COLO668 (cell line): ENCODE measurements around the gene AGPAT4.
A peak's percentile ranks its signal among the peaks of the same experiment; 100 is the strongest.
"Not testable (repeated sequence)": the region's sequence is repeated elsewhere in the genome, so short reads cannot be mapped to it uniquely, and the experiment has no call there.

ENCODE experiments used
- DNase-seq: peaks from one replicate; lab custom pipeline; 2025; ENCODE audit not compliant: unreplicated experiment; lab: John Stamatoyannopoulos, UW

AGPAT4 gene

DNA sequence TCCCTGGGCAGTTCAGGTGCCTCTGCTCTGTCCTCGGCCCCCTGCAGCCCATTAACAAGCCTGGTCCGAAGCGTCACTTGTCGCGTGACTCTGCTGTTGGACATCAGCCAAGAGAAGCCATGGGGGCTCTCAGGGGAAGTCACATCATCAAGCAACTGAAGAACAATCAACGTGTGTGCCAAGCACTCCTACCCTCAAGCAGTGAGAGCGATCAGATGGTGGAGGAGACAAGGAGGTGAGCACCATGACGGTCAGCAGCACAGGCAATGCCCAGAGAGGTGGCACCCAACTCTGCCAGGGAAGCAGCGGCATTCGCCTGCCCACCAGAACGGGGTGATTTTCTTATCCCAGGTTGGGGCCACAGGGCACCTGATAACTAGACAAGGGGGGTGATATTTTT lies 132.7 kb downstream of the AGPAT4 start:
- peak; percentile 18 for DNase-seq

DNA sequence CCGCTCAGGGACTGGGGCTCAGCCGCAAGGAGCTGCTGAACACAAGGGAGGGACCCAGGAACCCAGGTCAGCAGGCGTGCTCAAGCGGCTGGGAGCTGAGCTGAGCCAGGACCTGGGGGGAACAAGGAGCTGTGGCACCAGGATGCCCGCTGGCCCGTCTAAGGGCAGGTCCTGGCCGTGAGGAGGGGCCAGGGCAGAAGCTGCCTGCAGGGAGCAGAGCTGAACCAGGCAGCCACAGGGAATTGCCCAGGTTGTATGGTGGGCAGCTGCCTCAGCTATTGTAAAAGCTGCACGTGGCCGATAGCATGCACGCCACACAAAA lies 133.3 kb downstream of the AGPAT4 start:
- no peak for DNase-seq

DNA sequence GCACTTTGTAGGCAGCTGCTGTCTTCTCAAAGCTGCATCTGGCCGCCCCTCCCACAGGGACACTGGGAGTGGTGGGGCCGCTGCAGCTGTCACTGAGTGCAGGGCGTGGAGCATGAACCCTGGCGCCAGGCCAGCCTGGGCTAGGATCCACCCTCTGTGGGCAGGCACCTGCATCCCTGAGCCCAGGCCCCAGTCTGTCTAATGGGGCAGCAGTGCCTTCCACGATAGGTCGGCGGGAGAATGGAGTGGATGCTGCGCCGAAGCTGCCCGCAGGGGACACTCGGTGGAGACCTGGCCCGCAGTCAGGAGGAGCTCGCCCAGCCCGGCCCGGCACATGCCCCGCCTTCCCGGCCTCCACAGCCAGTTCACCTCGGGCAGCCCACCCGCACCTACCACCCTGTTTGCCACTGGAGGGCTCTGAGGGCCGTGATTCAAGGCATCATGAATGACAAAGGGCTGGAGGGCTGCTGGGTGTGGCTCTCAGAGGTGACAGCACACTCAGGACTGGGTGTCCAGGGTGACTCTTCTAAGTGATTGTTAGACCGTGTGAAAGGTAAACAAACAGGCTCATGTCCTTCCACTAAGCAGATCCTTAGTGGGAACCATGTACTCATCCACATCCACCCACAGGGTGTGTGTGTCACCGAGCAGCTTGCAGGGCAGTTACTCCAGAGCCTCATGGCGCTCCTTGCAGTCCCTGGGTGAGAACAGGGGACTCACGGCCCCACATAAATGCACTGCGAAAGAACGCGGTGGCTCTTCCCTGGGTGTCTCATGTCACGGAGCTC lies 133.9 kb downstream of the AGPAT4 start:
- peak; percentile 66 for DNase-seq

DNA sequence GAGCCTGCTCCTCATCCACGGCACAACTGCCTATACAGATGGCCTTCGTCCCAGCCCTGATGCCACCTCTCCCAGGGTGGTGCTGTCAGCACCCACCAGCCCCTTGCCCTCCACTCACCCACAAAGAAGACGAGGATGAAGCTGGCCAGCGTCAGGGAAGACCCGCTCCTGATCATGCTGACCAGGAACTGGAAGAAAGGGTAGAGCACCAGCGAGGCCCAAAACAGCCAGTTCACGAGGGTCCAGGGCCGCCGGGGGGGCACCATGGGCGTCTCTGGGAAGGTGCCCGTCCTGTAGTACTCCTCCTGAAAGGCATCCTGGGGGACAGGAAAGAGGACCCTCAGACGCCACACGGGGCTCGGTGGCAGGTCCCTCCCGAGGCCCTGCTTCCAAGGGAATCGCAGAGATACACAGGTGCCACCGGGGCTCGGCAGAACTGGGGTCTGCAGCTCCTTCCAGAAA lies 134.5 kb downstream of the AGPAT4 start:
- DNase-seq: no peak

DNA sequence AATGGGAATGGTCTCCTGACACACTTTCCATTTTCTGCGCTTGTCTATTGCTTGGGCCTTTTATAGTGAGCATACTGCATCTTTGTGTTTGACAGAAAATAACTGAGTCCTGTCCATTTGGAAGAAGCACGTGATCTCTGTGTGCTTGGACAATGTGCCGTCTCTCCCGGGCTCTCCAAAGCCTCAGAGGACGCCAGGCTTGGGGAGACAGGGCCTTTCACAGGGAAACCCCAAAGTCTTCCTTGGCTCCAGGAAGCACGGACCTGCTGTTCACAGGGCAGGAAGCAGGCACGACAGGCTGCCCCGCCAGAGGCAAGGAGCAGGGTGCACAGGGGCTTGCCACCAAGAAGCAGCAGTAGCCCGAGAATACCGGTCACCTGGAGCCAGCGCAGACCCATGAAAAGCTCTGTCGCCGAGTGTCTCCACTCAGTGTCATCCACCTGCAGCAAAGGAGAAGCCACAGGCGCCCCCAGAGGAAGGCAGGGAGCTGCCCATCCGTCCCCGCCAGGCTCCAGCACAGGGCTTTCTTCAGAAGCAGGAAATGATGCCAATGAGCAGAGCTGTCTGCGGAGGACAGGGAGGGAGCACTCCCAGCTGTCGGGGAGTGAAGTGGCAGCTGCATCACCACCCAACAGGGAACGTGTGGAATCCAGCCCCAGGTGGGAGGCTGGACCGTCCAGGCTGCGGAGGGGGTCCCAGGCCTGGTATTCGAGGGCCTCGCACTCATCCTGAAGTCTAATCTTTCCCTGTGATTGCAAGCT lies 135.1 kb downstream of the AGPAT4 start:
- DNase-seq: no peak

DNA sequence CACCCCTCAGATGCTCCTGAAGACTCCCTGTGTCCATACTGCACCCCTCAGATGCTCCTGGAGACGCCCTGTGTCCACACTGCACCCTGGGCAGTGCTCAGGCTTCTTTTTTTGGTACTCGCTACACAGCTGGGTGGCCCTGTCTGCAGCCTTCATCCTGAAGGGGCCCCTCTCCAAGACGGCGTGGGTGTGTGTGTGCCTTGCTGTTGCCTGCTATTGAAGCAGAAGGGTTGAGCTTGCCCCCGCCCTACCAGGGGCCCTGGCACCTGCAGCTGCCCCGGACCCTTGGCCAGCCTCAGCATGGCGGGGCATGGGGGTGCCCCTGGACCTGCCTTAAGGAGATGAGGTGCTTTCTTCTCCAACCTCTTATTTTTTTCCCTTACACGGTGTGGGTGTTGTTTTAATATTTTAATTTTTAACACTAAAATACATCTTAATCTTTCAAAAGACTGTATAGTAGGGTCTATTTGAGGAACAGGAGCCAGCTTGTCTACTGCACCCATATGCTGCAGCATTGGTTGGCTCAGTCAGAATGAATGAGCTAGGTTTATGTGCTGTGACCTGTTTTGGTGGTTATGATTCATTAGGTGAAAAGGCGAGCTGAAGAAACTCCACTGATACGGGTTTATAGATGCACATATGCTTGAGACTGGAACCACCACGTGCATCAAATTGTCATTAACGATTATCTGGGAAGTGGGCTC lies 135.9 kb downstream of the AGPAT4 start:
- no peak for DNase-seq

DNA sequence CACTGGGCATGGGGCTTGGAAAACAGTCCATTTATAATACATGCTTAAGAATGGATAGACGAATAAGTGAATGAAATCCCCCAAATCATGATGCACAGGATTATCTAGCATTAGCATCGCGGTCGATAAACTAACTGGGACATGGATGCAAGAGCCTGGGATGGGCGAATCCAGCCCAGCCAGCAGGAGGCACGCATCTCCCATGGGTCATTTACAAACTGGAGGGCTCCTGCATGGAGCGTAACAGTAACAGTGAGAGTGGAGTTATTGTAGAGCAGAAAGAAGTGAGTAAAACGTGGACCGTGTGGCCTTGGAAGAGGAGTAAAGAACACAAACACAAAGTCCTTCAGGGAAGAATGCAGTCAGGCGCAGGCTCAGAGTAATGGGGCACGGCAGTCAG lies 136.5 kb downstream of the AGPAT4 start:
- DNase-seq: no peak

DNA sequence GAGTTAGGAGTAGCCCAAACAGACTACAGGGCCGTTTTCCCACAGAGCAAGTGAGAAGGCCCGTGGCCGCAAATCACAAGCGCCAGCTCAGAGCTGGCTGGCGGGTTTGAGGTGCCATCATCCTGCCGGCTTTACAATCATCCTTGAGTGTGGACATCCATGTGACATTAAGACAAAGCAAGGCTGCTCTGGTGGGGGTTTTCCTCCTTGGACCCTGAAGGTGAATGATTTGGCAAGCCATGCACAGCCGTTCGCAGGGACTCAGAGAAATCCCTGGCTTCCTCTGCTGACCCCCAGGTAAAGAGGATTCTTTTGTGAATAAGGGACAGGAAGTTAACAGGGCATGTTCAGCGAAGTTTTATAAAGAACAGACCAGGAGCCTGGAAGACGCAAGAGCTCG lies 137.2 kb downstream of the AGPAT4 start:
- DNase-seq: no peak

DNA sequence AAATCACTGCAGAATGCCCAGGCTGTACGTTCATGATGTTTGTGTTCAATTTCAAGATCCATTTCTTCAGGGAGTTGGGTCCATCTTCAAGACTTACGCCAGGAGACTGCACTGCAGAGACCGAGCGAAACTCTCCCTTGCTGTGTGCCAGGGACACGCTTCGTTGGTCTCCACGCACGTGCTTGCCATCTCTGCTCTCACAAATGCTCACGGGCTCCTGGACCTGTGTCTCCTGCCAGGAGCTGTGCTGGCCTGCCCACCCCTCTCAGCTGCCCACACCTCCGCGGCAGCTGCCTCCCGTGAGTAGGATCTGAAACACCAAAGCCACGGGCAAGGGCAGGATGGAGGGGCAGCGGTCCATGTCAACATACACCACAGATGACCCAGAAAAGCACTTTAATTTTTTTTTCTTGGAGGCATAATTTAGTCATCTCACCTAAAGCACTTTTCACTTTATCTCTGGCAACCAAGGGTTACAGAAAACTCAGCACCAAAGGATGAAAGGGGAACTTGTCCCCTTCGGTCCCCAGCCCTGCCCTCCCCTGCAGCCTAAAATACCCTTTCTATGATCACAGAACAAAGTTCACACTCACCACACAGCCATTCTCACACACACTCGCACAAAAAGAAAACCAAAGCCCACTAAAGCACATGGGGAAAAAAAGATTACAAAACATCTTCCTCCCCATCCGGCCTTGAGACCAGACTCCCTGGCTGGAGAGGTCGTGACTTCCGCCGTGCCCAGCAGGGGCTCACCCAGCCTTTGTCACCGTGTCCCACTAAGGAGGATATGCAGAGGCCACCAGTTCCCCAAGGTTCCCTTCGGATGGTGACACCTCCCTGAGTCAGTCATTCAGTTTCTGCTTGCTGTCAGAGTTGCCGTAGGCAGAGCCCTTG lies 137.9 kb downstream of the AGPAT4 start:
- no peak for DNase-seq

DNA sequence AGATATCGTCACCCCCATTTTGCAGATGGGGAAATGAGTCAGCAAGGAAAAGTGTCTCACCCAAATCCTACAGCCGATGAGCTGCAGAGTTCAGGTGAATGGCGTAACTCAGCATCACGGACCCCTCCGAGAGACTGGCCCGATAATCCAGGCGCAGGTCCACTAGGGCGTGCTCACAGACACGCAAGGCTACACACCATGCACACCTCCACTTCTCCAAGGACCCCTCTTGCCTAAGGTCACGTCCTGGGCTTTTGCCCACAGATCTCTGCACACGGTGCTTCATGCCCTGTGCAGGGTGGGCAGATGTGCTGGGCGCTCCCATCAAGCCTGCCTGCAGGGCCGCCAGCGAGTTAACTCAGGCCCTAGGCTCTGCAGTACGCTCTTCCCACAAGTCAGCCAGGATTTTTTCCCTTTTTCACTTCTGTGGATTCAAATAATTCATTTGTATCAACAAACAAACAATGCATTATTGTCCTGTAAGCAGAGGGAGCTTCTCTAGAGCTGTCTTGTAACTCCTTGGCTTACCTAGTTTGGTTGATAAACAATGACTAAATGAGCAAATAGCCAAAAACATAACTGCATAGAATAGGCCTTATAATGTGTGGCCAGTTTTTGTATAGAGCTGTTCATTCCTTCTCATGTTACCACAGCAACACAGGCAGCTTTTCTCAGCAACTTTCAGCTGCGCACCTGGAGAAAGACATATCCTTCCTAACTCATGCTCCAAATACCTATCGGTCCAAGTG lies 139.1 kb downstream of the AGPAT4 start:
- DNase-seq: no peak

DNA sequence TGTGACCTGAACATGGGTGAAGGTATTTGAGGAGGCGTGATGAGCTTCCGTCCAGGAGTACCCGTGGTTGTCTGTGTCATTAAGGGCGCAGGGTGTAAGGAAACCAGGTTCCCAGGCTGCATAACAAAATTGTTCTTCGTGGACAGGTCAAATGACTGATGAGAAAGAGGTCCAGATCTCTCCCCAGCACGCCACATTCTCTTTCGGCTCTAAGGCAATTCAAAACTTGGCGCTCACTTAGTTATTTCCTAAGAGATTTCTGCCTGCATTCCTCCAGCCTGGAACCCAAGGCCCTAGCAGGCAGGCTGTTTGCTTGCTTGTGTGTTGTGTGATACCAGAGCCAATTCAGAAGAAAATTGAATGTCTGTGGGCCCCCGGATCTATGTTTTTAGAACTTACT lies 139.9 kb downstream of the AGPAT4 start:
- no peak for DNase-seq

DNA sequence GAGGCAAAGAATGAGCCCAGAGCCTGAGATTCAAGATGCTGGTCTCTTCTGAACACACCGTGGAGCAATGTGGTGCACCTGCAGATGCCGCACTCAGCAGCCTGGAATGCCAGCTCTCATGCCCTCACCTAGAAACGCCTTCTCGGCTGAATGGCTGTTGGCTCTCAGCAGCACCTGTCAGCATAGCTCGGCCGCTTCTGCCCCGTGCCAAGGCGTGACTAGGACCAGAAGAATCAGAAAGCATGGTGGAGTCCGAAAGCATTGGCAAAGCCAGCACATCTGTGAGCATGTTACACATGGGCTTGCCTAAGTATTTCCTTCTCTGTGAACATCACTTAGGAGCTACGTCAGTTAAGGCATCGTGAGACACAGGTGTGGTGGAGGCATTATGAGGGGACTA lies 141.5 kb downstream of the AGPAT4 start:
- DNase-seq: no peak

DNA sequence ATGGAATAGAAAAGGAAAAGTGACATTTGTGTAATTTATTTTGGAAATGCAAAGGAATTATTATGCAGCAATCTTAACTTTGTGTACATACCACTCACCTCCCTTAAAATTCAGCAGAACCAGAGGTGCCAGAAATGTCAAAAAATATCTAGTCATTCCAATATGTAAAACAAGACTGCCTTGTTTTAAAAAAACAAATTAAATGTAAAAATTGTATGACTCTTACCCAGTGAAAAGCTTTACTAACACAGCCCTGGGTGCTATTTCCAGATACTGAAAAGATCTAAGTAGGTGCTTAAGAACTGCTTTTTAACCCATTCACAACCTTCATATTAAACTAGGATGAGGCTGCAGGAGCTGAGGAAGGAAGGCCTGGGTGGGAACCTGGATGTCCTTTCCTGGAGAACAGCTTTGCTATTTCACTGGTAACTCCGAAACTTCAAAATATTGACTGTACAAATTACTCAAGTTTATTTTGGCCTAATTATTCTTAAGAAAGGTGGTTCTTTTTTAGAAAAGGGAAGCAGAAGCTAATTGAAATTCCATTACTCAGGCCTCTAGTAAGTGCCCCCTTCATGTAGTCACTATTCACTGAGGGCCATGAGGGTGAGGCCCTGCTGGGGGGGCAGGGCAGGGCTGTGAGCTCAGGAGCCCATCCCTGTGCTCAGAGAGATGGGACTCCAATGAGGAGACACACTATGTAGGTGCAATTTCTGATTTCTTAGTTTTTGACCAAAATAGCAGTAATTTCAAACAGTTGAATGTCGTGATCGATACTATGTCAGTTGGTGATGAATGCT lies 142.7 kb downstream of the AGPAT4 start:
- DNase-seq: no peak

DNA sequence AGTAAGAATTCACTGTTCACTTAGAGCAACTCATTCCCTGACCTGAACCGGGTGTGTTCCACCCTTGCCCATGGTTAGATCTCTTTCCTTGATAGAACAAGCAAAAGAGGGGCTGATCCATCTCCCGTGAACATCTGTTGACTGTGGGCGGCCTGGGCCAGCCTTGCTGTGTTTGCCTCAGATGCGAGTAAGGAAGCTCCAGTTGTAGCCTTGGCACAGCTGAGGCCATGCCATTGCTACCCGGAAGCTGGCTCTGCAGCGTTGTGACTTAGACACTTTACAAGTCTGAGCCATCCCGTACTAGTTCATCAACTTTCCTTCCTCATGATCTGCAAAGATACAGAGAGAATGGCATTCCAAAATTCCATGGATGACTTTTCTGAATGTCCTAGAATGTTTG lies 143.3 kb downstream of the AGPAT4 start:
- no peak for DNase-seq

DNA sequence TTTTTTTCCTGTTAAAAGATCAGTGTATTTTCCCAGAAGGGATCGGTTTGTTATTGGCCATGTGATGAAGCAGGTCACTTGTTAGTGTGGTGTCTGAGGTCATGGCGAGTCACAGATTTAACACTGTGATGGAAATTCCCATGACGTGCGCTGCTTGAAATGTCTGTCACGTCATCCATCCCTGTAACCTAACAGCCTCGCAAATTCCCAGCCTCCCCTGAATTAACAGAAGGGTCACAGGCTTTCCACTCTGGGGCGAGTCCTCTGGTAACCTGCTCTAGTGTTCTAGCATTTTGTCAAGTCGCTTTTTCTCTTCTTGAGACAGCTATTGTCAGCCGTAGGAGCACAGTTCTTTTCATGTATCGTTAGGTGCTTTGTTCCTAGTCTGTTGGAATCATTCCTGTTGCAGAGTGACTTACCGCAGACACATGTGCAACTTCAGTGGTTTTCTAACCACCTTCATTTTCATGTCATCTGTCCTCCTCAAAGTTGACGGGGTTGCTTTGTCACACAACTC lies 145.1 kb downstream of the AGPAT4 start:
- DNase-seq: no peak

DNA sequence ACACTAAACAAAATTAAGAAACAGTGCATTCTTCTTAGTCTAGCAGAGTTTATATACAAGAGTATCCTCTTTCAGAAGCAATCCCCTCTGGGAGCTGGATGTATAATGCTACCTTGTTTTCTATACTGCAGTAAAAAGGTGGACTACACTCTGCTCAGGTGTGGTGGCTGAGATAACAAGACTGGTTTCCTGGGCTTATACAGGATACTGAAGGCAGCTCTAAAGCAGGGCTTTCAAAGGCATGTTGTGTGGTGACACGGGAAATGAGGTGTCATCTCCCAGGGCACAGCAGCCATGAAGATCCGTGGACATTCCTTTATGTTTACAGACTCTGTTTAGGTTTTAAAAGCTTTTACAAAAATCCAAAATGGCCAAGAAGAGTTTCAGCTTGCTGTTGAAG lies 145.6 kb downstream of the AGPAT4 start:
- no peak for DNase-seq

DNA sequence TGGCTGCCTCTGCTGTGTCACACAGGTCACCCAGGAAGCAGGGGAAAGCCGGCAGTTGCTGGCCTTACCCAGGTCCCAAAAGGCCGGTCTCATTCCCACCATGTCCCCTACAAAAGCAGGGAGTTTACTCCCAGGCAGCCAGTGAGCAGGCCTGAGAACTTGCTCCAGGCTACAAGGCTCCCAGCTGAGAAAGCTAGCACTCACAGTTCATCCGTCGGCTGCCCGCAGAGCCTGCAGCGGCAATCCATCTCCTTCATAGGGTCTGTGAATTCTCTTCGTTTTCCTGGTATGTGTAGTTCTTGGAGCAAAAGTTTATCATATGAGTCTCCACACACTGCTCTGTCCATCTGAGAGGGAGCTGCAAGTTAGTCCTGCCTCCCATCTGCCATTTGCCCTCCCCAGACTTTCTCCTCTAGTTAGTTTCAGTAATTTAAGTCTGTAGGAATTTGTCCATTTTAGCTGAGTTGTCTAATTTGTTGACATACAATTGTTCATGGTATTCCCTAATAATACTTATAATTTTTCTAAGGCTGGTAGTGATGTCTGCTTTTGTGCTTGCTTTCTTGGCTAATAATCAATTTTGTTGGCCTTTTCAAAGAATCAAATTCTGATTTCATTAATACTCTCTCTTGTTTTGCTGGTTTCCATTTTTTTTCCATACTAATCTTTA lies 146.7 kb downstream of the AGPAT4 start:
- no peak for DNase-seq

DNA sequence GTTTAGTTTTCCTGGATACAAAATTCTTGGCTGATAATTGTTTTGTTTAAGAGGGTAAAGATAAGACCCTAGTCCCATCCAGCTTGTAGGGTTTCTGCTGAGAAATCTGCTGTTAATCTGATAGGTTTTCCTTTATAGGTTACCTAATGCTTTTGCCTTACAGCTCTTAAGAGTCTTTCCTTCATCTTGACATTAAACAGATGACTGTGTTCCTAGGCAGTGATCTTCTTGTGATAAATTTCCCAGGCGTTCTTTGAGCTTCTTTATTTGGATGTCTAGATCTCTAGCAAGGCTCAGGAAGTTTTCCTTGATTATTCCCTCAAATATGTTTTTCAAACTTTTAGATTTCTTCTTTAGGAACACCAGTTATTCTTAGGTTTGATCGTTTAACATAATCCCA lies 148.3 kb downstream of the AGPAT4 start:
- DNase-seq: no peak

DNA sequence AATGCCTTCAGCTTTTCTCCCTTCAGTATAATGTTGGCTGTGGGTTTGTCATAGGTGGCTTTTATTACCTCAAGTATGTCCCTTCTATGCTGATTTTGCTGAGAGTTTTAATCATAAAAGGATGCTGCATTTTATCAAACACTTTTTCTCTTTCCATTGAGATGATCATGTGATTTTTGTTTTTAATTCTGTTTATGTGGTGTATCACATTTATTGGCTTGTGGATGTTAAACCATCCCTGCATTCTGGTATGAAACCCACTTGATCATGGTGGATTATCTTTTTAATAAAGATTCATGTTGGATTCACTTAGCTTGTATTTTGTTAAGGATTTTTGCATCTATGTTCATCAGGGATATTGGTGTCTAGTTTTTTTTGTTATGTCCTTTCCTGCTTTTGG lies 150.5 kb downstream of the AGPAT4 start:
- DNase-seq: not testable (repeated sequence)
